HCT116 (cell line): ENCODE results near the gene KCNA2. TPM values are rescaled to one million over a fixed set of nuclear protein-coding genes. Genes with fewer than 3 reads are reported as not detected.

ENCODE experiments used
- ATAC-seq: fragments of 200-7000 bp; cut with Tn5 transposase; 2 replicates; pipeline ENCODE4 v1.9.1; 2020; ENCODE audit warnings: mild to moderate bottlenecking, moderate library complexity
- BruUV-seq: library from RNA; stranded (reverse); fragments of 400-500 nt; replicated peaks from 2 replicates; lab custom pipeline; 2021; lab: Mats Ljungman, UMichigan
- CTCF ChIA-PET: fragments of 300-600 bp; sonication (Branson Sonifier 250); formaldehyde crosslinking; loops from one replicate; lab custom pipeline; 2021; ENCODE audit warnings: antibody characterized with exemption; lab: Charles Lee
- POLR2A ChIA-PET: fragments of 300-600, 350-600 bp; sonication (Branson Sonifier 250); formaldehyde crosslinking; loops from one replicate; lab custom pipeline; 2021; ENCODE audit warnings: antibody characterized with exemption; lab: Charles Lee
- RAD21 ChIA-PET, 2 experiments: fragments of 300-600 bp; sonication (Branson Sonifier 250); formaldehyde crosslinking; loops; one replicate each; lab custom pipeline; 2023; ENCODE audit warnings: low total read pairs in 2 of 2; ENCODE audit not compliant: uncharacterized antibody in 2 of 2, unreplicated experiment in 2 of 2, low non-redundant PET in 1 of 2; lab: Charles Lee
- DNase-seq: peaks from one replicate; pipeline ENCODE4 v3.0.0-alpha.2; 2010; ENCODE audit warnings: low read depth, low spot score
- H2AFZ ChIP-seq: fragments of 200-600 bp; shearing (Covaris generic), sonication (generic); 2 replicates; pipeline ENCODE4 v1.6.1; 2017; ENCODE audit warnings: low read depth, mixed run types, mixed read lengths, antibody characterized with exemption, low read length; ENCODE audit not compliant: poor library complexity, severe bottlenecking
- H3K27ac ChIP-seq: 2 replicates; pipeline ENCODE4 v1.5.1; 2012; ENCODE audit warnings: low read depth, low read length
- H3K27me3 ChIP-seq: fragments of 200-600 bp; sonication (generic); 2 replicates; pipeline ENCODE4 v1.6.1; 2016; ENCODE audit warnings: mixed run types, low read length, mixed read lengths; ENCODE audit not compliant: insufficient read depth
- H3K36me3 ChIP-seq, 2 experiments: fragments of 200-500 bp in 1 of 2; fragments of 200-600 bp in 1 of 2; sonication (Bioruptor generic) in 1 of 2; sonication (generic) in 1 of 2; 2 replicates each; pipeline versions ENCODE4 v1.5.1 to v1.6.1; 2014 to 2016; ENCODE audit warnings: low read length in 2 of 2, inconsistent platforms in 1 of 2, mixed read lengths in 1 of 2, mixed run types in 1 of 2; ENCODE audit not compliant: insufficient read depth in 2 of 2, control insufficient read depth in 1 of 2
- H3K4me1 ChIP-seq, 2 experiments: fragments of 200-600 bp in 1 of 2; sonication (generic) in 1 of 2; 2 replicates each; pipeline versions ENCODE4 v1.5.1 to v1.6.1; 2012 to 2017; ENCODE audit warnings: low read length in 2 of 2, inconsistent platforms in 1 of 2, mild to moderate bottlenecking in 1 of 2, mixed read lengths in 1 of 2, mixed run types in 1 of 2, moderate library complexity in 1 of 2; ENCODE audit not compliant: insufficient read depth in 2 of 2, control insufficient read depth in 1 of 2
- H3K4me2 ChIP-seq: fragments of 200-600 bp; sonication (generic); 2 replicates; pipeline ENCODE4 v1.6.1; 2017; ENCODE audit warnings: mixed run types, low read length, mixed read lengths
- H3K4me3 ChIP-seq, 2 experiments: fragments of 200-600 bp in 1 of 2; sonication (generic) in 1 of 2; replicated peaks in 1 of 2; 2 replicates each; pipeline ENCODE4 v1.5.1; 2011 to 2016; ENCODE audit warnings: low read length in 2 of 2, control low read depth in 1 of 2, low read depth in 1 of 2, mild to moderate bottlenecking in 1 of 2, mixed read lengths in 1 of 2, mixed run types in 1 of 2
- H3K79me2 ChIP-seq: fragments of 200-600 bp; sonication (generic); 2 replicates; pipeline ENCODE4 v1.6.1; 2017; ENCODE audit warnings: mild to moderate bottlenecking, mixed run types, low read length, moderate library complexity, mixed read lengths; ENCODE audit not compliant: insufficient read depth
- H3K9ac ChIP-seq: fragments of 200-600 bp; sonication (generic); 2 replicates; pipeline ENCODE4 v1.6.1; 2016; ENCODE audit warnings: low read length, mixed read lengths
- H3K9me2 ChIP-seq: fragments of 200-600 bp; sonication (generic), shearing (Covaris generic); 2 replicates; pipeline ENCODE4 v1.6.1; 2017; ENCODE audit warnings: mixed run types, mild to moderate bottlenecking, moderate library complexity; ENCODE audit not compliant: insufficient read depth
- H3K9me3 ChIP-seq, 2 experiments: fragments of 200-500 bp in 1 of 2; fragments of 200-600 bp in 1 of 2; sonication (Bioruptor generic) in 1 of 2; sonication (generic) in 1 of 2; 2 replicates each; pipeline ENCODE4 v1.6.1; 2014 to 2017; ENCODE audit warnings: low read length in 2 of 2, mixed read lengths in 2 of 2, inconsistent platforms in 1 of 2, low read depth in 1 of 2, mild to moderate bottlenecking in 1 of 2, mixed run types in 1 of 2, moderate library complexity in 1 of 2; ENCODE audit not compliant: control insufficient read depth in 1 of 2, insufficient read depth in 1 of 2
- H4K20me1 ChIP-seq: fragments of 200-600 bp; sonication (generic), shearing (Covaris generic); 2 replicates; pipeline ENCODE4 v1.6.1; 2017; ENCODE audit warnings: mixed run types, mild to moderate bottlenecking, moderate library complexity; ENCODE audit not compliant: insufficient read depth
- CTCF ChIP-seq, 3 experiments: fragments of 200-600 bp in 1 of 3; sonication (generic) in 1 of 3; IDR thresholded peaks in 2 of 3; conservative IDR thresholded peaks in 1 of 3; 2 replicates each; pipeline ENCODE4 v1.5.1; 2012 to 2017; ENCODE audit warnings: low read depth in 2 of 3, low read length in 2 of 3, antibody characterized with exemption in 1 of 3, borderline replicate concordance in 1 of 3, control low read depth in 1 of 3, mild to moderate bottlenecking in 1 of 3, mixed read lengths in 1 of 3, mixed run types in 1 of 3, moderate library complexity in 1 of 3; ENCODE audit not compliant: insufficient read depth in 1 of 3
- ELF1 ChIP-seq: IDR thresholded peaks from 2 replicates; pipeline ENCODE4 v1.6.1; 2012; ENCODE audit warnings: low read depth, borderline replicate concordance
- RAD21 ChIP-seq: IDR thresholded peaks from 2 replicates; pipeline ENCODE4 v1.6.1; 2012; ENCODE audit warnings: low read depth, mild to moderate bottlenecking
- intact Hi-C: fragments of 100-400 bp; cut with micrococcal nuclease; formaldehyde crosslinking; loops from 2 replicates; pipeline ENCODE4 v1.10.0; 2022
- total RNA-seq: library from RNA; stranded (reverse); gene quantifications from one replicate; pipeline ENCODE4 v1.2.1, GENCODE V29; 2021; ENCODE audit not compliant: unreplicated experiment

Gene KCNA2
- total RNA-seq, 1 experiment from 2014 or later: not detected

- H4K20me1 ChIP-seq: no peaks in the 10 kb centered on the region
- peak overlapping the region; percentile 37 for H2AFZ ChIP-seq
- POLR2A ChIA-PET: no interaction called here
These were observed 24.9 kb upstream of the KCNA2 start for GRCh38 chr1:110630839-110631663.

More at GRCh38 chr1:110630839-110631663, 24.9 kb upstream of the KCNA2 start:
- ChIA-PET RAD21 (no interaction called here), CTCF (interaction anchor here (1.3 kb wide), 1 partner anchor 134 kb away, joined by 4 read pairs; no protein-coding TSS in a partner anchor)
- Histone ChIP-seq H3K4me2 (no peak overlapping the region), H3K4me3 (no peak overlapping the region), H3K9ac (no peak overlapping the region), H3K36me3 (no peaks in the 10 kb centered on the region), H3K27ac (no peak overlapping the region), H3K4me1 (0 out of 4 replicates have a peak, but pooled peaks cover 0 to 3% of the 10 kb centered on the region in 2 experiments), H3K27me3 (peaks cover 24% of the 10 kb centered on the region), H3K79me2 (no peaks in the 10 kb centered on the region), H3K9me2 (no peaks in the 10 kb centered on the region), H3K9me3 (no peaks in the 10 kb centered on the region)
- no TSS peak for BruUV-seq
- ATAC-seq (peak; percentile 100), DNase-seq (peak; percentile 43)
- TF ChIP-seq CTCF (IDR thresholded peaks at IDR 0.05 in 2 of 3, conservative IDR thresholded peaks at IDR 0.05 in 1 of 3; ENCODE audit: borderline replicate concordance in 1 of 3, insufficient read depth in 1 of 3, low read depth in 2 of 3, low read length in 2 of 3) (peak; percentile 82 to 88 (median 85)), RAD21 (peak; percentile 67), ELF1 (no peak)
- intact Hi-C loops: loop anchor here (1.0 to 5.0 kb wide), 4 partner anchors 51 to 361 kb away; no protein-coding TSS in a partner anchor
